Measurements from ENCODE around the gene CXXC5. TPM values are rescaled to one million over a fixed set of nuclear protein-coding genes. Genes with fewer than 3 reads are reported as not detected.

The CXXC5 gene
- polyA plus RNA-seq, 12 donors: 66.4 to 118 (median 79.4) TPM; not detected in 1

DNA sequence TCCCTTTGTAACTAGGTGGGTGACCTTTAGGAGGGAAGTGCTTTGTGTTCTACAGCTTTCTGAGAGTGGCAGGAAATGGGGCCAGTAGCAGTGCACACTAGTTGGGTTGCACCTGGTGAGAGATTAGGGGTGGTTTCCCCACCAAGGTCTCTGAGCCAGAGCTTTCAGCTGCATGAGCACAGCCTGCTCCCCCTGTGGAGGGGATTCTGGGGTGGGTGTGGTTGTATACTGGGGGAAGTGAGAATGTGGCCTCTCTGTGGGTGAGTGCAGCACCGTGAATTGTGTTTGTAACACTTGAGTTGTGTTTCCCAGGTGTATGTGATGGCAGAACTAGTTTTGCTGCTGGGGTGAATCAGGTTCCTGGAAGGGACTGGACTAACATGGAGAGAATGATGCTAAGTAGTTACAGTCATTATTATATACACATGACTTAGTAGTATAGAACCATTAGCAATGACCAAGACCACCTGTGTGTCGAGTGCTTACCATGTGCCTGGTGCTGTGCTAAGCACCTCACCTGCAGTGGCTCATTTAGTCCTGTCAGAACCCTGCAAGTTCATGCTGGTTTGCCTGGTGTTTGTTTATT is 11.8 kb upstream of the CXXC5 start:
- DNase-seq: no peak

- no peak for DNase-seq
Measured at GRCh38 chr5:139636975-139637408, 11.2 kb upstream of the CXXC5 start.

DNA sequence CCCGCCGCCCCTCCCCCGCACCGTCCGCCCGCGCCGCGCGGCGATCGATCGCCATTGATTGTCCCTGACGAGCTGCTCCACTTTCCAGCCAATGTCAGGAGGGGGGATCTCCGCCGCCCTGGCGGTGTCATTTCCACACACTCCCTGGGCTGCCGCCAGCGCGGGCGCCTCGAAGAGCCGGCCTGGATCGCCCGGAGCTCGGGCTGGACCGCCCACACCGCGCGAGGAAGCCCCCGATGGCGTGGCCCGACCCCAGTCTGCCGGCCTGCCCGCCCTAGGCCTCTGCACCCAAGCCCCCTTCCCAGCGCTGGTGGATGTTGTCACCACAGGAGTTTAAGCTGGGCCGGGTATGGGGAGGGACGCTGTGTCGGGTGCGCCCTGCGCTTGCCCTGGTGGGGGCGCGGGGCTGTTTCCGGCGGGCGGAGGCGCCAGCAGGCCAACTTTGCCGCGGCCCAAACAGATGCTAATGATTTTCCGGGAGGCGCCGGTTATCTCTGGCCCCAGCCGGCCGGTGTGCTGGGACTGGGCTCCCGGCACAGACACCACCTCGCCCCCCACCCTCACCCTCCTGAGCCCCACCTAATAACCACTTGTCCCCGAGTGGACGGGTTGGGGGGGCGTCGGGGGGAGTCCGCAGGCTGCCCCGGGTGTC is 10.6 kb upstream of the CXXC5 start:
- peak; percentile 94 for DNase-seq

- peak; percentile 85 for DNase-seq
Measured at GRCh38 chr5:139638090-139638735, 9.9 kb upstream of the CXXC5 start.

DNA sequence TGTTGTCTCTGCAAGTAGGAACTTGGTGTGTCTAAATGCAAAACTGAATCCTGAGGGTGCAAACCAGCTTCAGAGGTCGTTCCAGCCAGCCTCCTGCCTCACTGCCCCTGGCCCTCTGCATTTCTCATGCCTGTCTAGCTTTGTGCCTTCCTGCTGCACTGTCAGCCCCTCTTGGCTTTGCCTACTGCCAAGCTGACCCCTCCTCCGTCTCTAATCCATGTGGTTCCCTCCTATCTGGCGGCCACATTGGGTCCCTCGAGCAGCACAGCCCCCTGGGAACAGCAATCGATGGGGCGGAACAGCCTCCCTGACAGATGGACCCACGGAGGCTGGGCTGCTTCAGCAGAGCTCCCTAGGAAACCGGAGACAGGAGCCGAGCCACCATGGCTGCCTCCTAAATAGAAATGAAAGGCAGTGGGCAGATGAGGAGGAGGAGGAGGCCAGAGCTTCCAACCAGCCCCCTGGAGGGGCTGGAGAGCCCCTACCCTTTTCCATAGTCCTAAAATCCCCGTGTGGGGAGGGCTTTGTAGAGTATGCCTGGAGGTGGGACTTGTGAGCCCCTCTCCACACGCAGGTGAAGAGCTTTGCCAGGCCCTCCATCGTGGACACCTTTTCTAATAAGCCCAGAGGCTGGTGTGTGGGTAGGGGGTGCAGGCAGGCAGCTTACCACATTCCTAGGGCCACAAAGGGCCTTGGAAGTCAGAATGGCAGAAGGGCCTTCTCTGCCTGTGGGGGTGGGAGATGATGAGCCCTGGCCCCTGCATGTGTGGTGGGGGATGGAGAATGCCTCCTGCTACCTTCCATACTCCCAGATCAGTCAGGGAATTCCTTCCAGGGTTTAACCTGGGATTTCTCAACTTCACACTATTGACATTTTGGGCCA is 9.2 kb upstream of the CXXC5 start:
- no peak for DNase-seq

DNA sequence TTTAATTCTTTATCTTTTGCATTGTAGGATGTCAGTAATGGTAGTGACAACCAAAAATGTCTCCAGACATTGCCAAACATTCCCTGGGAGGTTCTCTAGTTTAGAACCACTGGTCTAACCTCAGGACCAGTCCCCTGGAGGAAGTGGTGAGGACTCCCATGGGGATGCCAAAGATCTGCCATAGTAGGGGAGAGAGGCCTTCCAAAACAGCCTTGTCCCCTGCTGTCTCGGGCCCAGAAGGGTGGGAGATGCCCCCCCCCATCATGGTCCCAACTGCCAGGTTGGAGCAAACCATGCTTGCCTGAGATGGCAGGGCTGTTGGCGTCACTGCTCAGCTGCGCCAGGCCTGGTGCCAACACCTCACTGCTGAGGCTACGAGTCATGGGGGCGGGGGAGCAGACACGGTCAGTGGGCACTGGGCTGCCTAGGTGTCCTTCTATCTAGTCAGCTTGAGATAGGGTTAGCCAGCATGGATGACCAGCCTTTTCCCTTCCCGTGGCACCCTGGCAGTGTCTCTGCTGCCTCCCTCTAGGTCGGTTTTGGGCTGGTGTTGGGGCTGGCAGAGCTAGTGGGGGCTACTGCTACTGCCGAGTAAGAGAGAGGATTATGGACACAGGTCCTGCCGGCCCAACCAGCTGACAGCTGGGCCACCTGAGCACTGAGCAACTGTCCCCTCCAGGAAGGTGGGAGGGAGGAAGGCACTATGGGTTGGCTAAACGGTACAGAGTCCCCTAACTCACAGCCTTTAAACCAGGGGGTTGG is 8.3 kb upstream of the CXXC5 start:
- no peak for DNase-seq

DNA sequence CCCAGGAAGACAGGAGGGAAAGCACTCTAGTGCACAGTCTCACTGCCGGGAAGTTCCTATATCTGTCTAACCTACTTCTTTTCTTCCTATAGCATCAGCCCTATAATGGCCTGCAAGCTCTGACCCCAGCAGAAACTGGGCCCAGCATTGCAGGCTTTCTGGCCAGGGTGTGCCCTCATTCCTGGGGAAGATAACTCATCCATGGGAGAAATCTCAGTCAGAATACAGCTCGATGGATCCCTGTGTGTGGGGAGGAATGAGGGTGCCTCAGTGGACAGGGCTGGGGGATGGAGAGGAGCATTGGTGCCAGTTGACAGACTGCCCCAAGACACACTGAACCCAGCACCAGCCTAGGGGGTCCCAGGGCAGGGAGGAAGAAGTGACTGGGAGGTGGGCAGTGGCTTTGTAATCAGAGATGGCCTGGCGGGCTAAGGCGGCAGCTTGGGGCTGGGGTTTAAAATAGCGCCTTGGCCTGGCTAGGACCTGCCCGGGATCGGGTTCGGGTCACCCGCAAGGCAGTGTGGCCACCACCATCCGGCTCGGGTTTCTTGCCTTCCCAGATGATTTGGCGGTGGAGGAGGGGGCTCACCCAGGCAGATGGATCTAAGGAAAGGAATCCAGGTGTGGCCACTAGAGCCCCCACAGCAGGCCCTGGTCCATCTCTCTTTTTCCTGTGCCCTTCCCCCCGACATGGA is 7.6 kb upstream of the CXXC5 start:
- no peak for DNase-seq

GRCh38 chr5:139641116-139642080 is 6.8 kb upstream of the CXXC5 start:
- DNase-seq: no peak

DNA sequence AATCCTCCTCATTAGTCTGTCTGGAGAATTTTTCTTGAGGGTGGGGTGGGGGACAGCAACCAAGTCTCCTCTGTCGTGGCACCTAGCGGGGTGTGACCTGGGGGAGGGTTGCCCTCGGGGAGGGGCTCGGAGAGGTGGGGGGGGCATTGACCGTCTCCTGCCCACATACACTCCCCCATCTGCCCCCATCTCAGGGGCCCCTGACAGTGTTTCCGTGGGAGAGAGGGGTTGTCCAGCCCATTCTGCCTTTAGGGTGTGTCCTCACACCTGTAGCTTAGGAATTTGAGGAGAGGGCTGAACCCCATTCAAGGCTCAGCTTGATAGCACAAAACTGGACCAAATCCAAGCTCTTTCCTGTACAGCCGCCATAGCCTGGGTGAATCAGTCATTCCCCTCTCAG is 5.9 kb upstream of the CXXC5 start:
- no peak for DNase-seq

DNA sequence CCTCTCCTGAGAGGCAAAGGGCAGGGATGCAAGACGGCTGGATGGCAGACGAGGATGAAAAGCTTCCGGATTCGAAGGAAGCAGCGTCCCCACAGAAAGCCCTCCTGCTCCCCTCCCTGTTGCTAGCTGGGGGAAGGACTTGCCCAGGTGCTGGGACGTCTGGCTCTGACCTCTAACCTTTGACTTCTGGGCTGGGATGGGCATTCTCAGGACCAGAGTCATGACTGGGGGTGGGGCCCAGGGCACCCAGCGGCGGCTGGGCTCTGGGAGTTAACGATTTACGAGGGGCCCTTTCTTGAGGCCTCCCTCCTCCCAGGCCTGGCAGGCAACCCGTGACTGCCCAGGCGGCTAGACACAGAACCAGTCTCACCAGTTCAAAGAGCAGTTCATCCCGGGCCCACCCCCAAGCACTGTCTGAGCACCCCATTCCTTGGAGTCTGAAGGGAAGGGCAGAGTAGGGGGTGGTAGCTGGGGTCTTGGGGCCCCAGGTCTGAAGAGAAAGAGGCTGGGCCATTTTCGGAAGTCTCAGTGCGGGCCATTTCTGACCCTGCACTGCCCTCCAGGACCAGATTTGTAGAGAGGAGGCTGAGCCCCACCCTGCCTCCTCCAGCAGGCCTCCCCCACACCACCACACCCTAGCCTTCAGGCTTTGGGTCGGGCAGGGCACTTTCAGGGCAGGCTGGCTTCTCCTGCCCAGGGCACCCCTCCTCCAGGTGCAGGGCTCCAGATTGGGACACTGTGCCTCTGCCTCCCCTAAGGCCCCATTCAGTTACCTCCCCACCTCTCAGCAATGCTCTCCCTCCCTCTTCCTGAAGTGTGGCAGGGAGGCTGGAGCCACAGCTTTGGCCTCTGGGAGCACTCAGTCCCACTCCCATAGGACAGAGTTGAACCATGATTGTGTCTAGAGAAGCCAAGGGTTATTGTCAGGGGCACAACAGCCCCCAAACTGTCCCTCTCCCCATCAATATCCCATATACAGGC is 5.0 kb upstream of the CXXC5 start:
- DNase-seq: no peak

- DNase-seq: no peak
Measured at GRCh38 chr5:139644001-139644456, 4.1 kb upstream of the CXXC5 start.

GRCh38 chr5:139644646-139645429 is 3.3 kb upstream of the CXXC5 start:
- no peak for DNase-seq

DNA sequence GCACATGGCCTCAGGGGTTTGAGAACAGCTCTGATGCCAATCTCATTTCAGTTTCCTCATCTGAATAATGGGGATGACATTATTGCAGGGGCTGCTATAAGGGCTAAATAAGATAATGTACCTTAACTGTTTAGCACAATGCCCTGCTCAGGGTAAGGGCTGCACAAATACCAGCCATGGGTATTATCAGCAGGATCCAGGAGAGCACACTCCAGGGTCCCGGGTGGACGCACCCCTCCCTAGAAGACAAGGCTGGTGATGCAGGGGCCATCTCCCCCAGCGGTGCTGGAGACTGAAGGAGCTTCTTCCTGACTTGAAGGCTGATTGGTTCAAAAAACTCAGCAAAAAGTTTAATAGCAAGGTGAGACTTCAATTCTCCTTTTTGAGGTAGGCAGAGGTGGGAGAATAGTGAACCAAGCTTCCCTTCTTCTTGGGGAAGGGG is 2.7 kb upstream of the CXXC5 start:
- DNase-seq: no peak

DNA sequence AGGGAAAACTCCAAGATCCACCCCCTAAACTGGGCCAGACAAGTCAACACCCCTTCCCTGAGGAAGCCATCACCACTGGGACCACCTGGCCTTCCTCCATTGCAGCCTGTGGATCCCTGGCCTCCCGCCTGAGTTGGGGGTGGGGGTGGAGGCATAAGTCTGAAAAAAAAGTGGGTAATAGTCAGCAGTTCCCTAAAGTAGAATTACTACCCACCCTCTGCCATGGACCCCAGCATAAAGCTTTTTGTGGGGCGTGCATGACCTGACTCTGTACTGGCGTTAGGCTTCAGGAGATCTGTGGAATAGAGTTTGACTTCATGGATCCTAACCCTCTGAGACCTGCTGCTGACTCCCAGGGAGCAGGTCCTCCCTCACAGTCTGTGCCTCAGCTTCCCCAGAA is 2.0 kb upstream of the CXXC5 start:
- DNase-seq: no peak

DNA sequence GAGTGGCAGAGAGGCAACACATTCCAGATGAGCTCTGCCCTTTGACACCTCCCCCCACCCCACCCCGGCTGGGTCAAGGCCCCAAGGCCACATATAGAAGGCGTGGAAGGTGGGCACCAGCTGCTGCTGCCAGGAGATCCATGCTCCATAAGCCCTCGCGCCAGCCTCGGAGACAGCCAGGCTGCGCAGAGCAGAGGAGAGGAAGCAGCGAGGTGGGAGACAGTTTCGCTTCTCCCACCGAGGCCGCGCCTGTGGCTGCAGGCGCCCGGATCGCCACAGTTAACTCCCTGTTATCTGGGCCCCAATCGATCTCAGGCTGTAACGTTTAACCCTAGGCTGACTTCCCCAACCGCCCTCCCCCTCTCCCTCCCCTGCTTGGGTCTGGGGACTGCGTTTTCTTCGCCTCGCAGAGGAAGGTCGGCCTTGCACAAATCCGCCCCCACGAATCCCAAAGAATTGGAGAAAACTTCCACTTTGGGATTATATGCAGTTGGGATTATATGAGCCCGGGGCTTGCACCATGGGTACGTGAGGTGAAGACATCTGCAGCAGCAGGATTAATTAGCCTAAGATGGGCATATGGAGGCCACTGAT is 1.1 kb upstream of the CXXC5 start:
- no peak for DNase-seq

- DNase-seq: no peak
Measured at GRCh38 chr5:139647506-139648204, 494 bp upstream of the CXXC5 start.
